ENCODE data around the gene MOCS3. TPM values are rescaled to one million over a fixed set of nuclear protein-coding genes. Genes with fewer than 3 reads are reported as not detected.

The MOCS3 gene
- total and polyA plus RNA-seq, 2 donors from 2014 or later = 1.9 to 5.1 TPM

- H3K4me3 ChIP-seq (ENCODE audit: low read length in 3 of 3) = no peak overlapping the region
- no peaks in the 10 kb centered on the region for H3K36me3 ChIP-seq (ENCODE audit: control insufficient read depth in 2 of 3, insufficient read depth in 3 of 3, low read length in 3 of 3)
- FAIRE-seq = no peak
- no peak overlapping the region for H3K9ac ChIP-seq (ENCODE audit: low read length in 3 of 3)
- no peak overlapping the region for H3K27ac ChIP-seq (ENCODE audit: low read depth in 2 of 2, low read length in 2 of 2)
- no peak for DNase-seq
- H3K27me3 ChIP-seq (ENCODE audit: control insufficient read depth, insufficient read depth, low read length) = no peaks in the 10 kb centered on the region
- TF ChIP-seq CTCF (IDR thresholded peaks at IDR 0.05; ENCODE audit: borderline replicate concordance, extremely low read depth, insufficient read depth) = no peak
- H3K9me3 ChIP-seq (ENCODE audit: control insufficient read depth in 2 of 3, insufficient read depth in 1 of 3, low read length in 3 of 3) = no peaks in the 10 kb centered on the region
- H3K4me1 ChIP-seq (ENCODE audit: control insufficient read depth in 2 of 3, insufficient read depth in 2 of 3, low read depth in 1 of 3, low read length in 3 of 3) = no peaks in the 10 kb centered on the region
- intact Hi-C loops (cut with DNase I) = no loop called here
Observed at GRCh38 chr20:51004305-51004727, 45.7 kb downstream of the MOCS3 start.

GRCh38 chr20:51004781-51005180 is 46.2 kb downstream of the MOCS3 start:
- no peak for TF ChIP-seq CTCF (IDR thresholded peaks at IDR 0.05; ENCODE audit: borderline replicate concordance, extremely low read depth, insufficient read depth)
- H3K4me3 ChIP-seq (ENCODE audit: low read length in 3 of 3) = no peak overlapping the region
- no peaks in the 10 kb centered on the region for H3K36me3 ChIP-seq (ENCODE audit: control insufficient read depth in 2 of 3, insufficient read depth in 3 of 3, low read length in 3 of 3)
- no peaks in the 10 kb centered on the region for H3K9me3 ChIP-seq (ENCODE audit: control insufficient read depth in 2 of 3, insufficient read depth in 1 of 3, low read length in 3 of 3)
- DNase-seq (no peak), FAIRE-seq (no peak)
- H3K27me3 ChIP-seq (ENCODE audit: control insufficient read depth, insufficient read depth, low read length) = no peaks in the 10 kb centered on the region
- intact Hi-C loops (cut with DNase I) = no loop called here
- H3K4me1 ChIP-seq (ENCODE audit: control insufficient read depth in 2 of 3, insufficient read depth in 2 of 3, low read depth in 1 of 3, low read length in 3 of 3) = no peaks in the 10 kb centered on the region
- no peak overlapping the region for H3K27ac ChIP-seq (ENCODE audit: low read depth in 2 of 2, low read length in 2 of 2)
- no peak overlapping the region for H3K9ac ChIP-seq (ENCODE audit: low read length in 3 of 3)

- Histone ChIP-seq H3K36me3 (ENCODE audit: control insufficient read depth in 2 of 3, insufficient read depth in 3 of 3, low read length in 3 of 3) (no peaks in the 10 kb centered on the region), H3K9me3 (ENCODE audit: control insufficient read depth in 2 of 3, insufficient read depth in 1 of 3, low read length in 3 of 3) (no peaks in the 10 kb centered on the region), H3K4me1 (ENCODE audit: control insufficient read depth in 2 of 3, insufficient read depth in 2 of 3, low read depth in 1 of 3, low read length in 3 of 3) (no peaks in the 10 kb centered on the region), H3K4me3 (ENCODE audit: low read length in 3 of 3) (no peak overlapping the region), H3K27me3 (ENCODE audit: control insufficient read depth, insufficient read depth, low read length) (no peaks in the 10 kb centered on the region), H3K27ac (ENCODE audit: low read depth in 2 of 2, low read length in 2 of 2) (no peak overlapping the region), H3K9ac (ENCODE audit: low read length in 3 of 3) (no peak overlapping the region)
- intact Hi-C loops (cut with DNase I) = no loop called here
- DNase-seq (no peak), FAIRE-seq (no peak)
- TF ChIP-seq CTCF (IDR thresholded peaks at IDR 0.05; ENCODE audit: borderline replicate concordance, extremely low read depth, insufficient read depth) = no peak
Observed at GRCh38 chr20:51005214-51005613, 46.6 kb downstream of the MOCS3 start.

- no peaks in the 10 kb centered on the region for H3K27me3 ChIP-seq (ENCODE audit: control insufficient read depth, insufficient read depth, low read length)
- no peaks in the 10 kb centered on the region for H3K9me3 ChIP-seq (ENCODE audit: control insufficient read depth in 2 of 3, insufficient read depth in 1 of 3, low read length in 3 of 3)
- no peak overlapping the region for H3K4me3 ChIP-seq (ENCODE audit: low read length in 3 of 3)
- H3K4me1 ChIP-seq (ENCODE audit: control insufficient read depth in 2 of 3, insufficient read depth in 2 of 3, low read depth in 1 of 3, low read length in 3 of 3) = no peaks in the 10 kb centered on the region
- no peak for FAIRE-seq
- H3K27ac ChIP-seq (ENCODE audit: low read depth in 2 of 2, low read length in 2 of 2) = no peak overlapping the region
- intact Hi-C loops (cut with DNase I) = no loop called here
- no peaks in the 10 kb centered on the region for H3K36me3 ChIP-seq (ENCODE audit: control insufficient read depth in 2 of 3, insufficient read depth in 3 of 3, low read length in 3 of 3)
- DNase-seq = no peak
- H3K9ac ChIP-seq (ENCODE audit: low read length in 3 of 3) = no peak overlapping the region
- TF ChIP-seq CTCF (IDR thresholded peaks at IDR 0.05; ENCODE audit: borderline replicate concordance, extremely low read depth, insufficient read depth) = no peak
Observed at GRCh38 chr20:51008718-51009117, 50.1 kb downstream of the MOCS3 start.

All from kidney (tissue), 14 donors.